Astrocyte of the cerebellum (primary cell): Measurements from ENCODE around the gene CD200.
A peak's percentile ranks its signal among the peaks of the same experiment; 100 is the strongest.

ENCODE experiments used
- DNase-seq: peaks from one replicate; pipeline ENCODE4 v3.0.0-alpha.2; 2011; ENCODE audit warnings: low read depth
- H3K4me3 ChIP-seq: 2 replicates; pipeline ENCODE4 v1.5.1; 2011; ENCODE audit warnings: mild to moderate bottlenecking, low read depth, low read length, moderate library complexity
- in situ Hi-C: cut with HindIII; loops from 2 replicates; pipeline ENCODE4 v1.10.0; 2017; ENCODE audit warnings: low sequenced_read_pairs
- TF ChIP-seq, protein P1 (sequence below): IDR thresholded peaks from 2 replicates; pipeline ENCODE4 v1.5.1; 2012; ENCODE audit warnings: low read length, low read depth, moderate library complexity, mild to moderate bottlenecking; ENCODE audit errors: missing control alignments

The CD200 gene

GRCh38 chr3:112314649-112315048, 18.3 kb upstream of the CD200 start:
- DNase-seq = no peak
- TF ChIP-seq, protein P1, sequence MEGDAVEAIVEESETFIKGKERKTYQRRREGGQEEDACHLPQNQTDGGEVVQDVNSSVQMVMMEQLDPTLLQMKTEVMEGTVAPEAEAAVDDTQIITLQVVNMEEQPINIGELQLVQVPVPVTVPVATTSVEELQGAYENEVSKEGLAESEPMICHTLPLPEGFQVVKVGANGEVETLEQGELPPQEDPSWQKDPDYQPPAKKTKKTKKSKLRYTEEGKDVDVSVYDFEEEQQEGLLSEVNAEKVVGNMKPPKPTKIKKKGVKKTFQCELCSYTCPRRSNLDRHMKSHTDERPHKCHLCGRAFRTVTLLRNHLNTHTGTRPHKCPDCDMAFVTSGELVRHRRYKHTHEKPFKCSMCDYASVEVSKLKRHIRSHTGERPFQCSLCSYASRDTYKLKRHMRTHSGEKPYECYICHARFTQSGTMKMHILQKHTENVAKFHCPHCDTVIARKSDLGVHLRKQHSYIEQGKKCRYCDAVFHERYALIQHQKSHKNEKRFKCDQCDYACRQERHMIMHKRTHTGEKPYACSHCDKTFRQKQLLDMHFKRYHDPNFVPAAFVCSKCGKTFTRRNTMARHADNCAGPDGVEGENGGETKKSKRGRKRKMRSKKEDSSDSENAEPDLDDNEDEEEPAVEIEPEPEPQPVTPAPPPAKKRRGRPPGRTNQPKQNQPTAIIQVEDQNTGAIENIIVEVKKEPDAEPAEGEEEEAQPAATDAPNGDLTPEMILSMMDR = no peak
- H3K4me3 ChIP-seq = no peak overlapping the region
- in situ Hi-C loops = no loop called here

GRCh38 chr3:112315791-112316190, 17.2 kb upstream of the CD200 start:
- no peak for DNase-seq
- in situ Hi-C loops = no loop called here
- H3K4me3 ChIP-seq = no peak overlapping the region
- TF ChIP-seq, protein P1 = no peak

- TF ChIP-seq, protein P1 = no peak
- no peak for DNase-seq
- in situ Hi-C loops = no loop called here
- no peak overlapping the region for H3K4me3 ChIP-seq
Measured at GRCh38 chr3:112319516-112320276, 13.3 kb upstream of the CD200 start.

GRCh38 chr3:112320691-112321090, 12.3 kb upstream of the CD200 start:
- TF ChIP-seq, protein P1 = no peak
- in situ Hi-C loops = no loop called here
- DNase-seq = no peak
- no peak overlapping the region for H3K4me3 ChIP-seq

DNA sequence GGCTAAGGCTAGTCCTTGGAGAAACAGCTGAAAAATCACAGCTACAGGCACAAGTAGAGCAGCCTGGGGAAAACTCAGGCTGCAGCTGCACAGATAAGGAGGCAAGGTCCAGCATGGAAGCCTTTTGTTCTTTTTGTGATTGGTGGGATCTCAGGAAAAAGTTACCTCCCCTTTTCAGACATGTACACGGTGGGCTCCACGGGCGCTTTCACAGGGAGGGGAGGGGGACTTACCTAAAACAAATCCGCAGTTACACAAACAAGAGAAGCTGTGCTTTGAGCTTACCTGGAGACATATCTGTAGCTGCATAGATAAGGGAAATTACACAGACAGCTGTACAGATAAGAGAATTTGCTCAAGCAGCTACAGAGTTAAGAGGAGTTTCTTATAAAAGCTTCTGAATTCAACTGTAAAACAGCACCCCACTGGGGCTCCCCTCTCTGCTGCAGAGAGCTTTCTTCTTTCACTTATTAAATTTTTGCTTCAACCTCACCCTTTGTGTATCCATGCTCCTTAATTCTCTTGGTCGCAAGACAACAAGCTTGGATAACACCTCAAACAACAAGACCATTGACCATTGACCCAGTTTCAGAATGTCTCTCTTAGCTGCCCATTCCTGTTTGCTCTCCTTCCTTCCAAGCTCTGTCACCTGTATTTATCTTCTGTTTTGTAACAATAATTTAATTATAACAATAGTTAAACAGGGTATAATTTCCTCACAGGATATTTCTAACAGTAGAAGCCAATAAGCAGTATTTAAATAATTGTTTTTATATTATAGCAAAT, 10.9 kb upstream of the CD200 start:
- no peak overlapping the region for H3K4me3 ChIP-seq
- TF ChIP-seq, protein P1 = no peak
- in situ Hi-C loops = no loop called here
- DNase-seq = no peak

DNA sequence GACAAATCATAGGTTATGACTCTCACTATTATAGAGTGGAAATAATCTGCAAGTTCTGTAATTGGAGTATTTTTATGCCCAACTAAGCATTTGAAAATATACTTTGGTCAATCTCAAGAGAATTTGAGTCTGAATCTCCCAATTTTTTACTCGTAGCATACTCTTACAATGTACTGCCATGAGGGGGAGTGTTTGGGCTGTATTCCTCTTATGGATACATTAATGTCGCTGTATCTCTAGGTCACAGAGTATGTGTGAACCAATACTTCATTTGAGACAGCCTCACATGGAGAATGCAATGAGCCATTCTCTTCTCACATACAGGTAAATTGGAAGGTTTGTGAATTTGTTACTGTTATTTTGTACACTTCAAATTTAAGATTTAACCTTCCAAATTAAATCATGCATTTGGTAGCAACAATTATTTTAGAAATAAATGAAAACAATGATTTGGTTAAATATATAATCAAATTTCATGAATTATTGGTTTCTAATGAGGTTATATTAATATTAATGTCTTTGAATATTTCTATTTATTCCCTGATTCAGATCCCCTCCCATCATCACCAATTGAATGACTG, 5.5 kb upstream of the CD200 start:
- TF ChIP-seq, protein P1 = peak; percentile 60
- H3K4me3 ChIP-seq = no peak overlapping the region
- DNase-seq = peak; percentile 50
- in situ Hi-C loops = loop anchor here (25.0 kb wide), 1 partner anchor 185 kb away; no protein-coding TSS in a partner anchor
